B cell (primary cell): Measurements from ENCODE around the gene PSMB5.

Experiments
- EZH2 ChIP-seq: IDR thresholded peaks from 2 replicates; pipeline ENCODE4 v1.6.1; 2012; ENCODE audit warnings: borderline replicate concordance, low read depth, mild to moderate bottlenecking, moderate library complexity, low read length; ENCODE audit not compliant: insufficient read depth, poor library complexity, severe bottlenecking
- TF ChIP-seq, protein P1 (sequence below): fragments of 200-600 bp; IDR thresholded peaks from one replicate; pipeline ENCODE4 v1.8.0; 2022; ENCODE audit warnings: antibody characterized with exemption, mild to moderate bottlenecking

DNA sequence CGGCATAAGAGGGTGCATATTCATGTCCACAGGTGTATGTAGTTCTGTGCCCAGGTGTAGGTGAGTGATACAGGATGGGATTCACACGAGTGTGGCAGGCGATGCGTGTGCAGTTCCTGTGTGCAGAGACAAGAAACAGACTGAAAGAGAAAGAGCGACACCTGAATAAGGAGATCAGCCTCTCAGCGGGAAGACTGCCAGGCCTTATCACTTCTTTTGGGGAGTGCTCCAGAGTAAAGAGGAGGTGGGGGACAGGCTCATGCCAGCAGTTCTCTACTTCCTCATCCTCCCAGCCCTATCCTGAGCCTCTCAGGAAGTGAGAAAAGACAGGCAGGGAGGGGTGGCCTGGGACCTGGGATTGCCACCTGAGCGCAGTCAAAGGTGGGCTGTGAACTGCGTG, 10.1 kb upstream of the PSMB5 start:
- TF ChIP-seq, protein P1, sequence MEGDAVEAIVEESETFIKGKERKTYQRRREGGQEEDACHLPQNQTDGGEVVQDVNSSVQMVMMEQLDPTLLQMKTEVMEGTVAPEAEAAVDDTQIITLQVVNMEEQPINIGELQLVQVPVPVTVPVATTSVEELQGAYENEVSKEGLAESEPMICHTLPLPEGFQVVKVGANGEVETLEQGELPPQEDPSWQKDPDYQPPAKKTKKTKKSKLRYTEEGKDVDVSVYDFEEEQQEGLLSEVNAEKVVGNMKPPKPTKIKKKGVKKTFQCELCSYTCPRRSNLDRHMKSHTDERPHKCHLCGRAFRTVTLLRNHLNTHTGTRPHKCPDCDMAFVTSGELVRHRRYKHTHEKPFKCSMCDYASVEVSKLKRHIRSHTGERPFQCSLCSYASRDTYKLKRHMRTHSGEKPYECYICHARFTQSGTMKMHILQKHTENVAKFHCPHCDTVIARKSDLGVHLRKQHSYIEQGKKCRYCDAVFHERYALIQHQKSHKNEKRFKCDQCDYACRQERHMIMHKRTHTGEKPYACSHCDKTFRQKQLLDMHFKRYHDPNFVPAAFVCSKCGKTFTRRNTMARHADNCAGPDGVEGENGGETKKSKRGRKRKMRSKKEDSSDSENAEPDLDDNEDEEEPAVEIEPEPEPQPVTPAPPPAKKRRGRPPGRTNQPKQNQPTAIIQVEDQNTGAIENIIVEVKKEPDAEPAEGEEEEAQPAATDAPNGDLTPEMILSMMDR: no peak
- TF ChIP-seq EZH2: no peak
